HG02571 (cell line): ENCODE measurements around the gene ROMO1.
"Not testable (repeated sequence)": the region's sequence is repeated elsewhere in the genome, so short reads cannot be mapped to it uniquely, and the experiment has no call there.

ENCODE experiments used
- ATAC-seq: cut with Tn5 transposase; IDR thresholded peaks from one replicate; pipeline ENCODE4 v1.9.1; 2021; ENCODE audit warnings: mild to moderate bottlenecking, moderate library complexity; ENCODE audit not compliant: unreplicated experiment

The ROMO1 gene

DNA sequence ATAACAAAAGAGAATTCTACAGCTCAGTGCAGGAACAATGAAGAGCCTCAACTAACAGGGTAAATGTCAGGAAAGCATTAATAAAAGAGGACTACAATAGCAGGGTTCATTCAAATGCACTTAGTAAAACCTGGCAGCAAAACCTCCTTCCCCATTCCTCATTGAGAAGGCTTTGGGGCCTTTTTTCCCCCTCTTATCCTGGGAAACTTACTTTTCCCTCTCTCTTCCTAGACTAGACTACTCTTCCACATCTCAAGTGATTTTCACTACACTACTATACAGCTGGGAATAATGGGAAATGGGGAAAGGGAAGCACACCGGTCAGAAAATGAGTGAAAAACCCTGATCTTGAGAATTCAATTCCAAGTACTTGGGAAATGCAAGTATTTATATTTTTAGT is 10.1 kb downstream of the ROMO1 start:
- no peak for ATAC-seq

DNA sequence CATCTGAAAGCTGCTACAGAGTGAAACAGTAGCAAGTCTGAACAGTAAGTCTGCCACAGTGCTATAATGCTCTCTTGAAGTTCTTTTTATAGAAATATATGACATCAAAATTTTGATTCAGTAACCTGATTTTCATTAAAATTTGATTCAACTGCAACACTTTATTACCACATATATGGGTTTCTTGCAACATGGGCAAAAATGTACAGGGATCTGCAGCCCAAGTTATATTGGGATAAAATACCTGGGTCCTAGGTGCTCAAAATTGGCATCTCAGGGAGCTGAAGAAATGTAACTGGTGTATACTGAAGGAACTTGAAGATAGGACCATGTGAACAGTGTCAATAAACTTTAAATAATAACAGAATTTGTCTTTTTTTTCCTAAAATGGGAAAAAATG is 10.8 kb downstream of the ROMO1 start:
- ATAC-seq: no peak

DNA sequence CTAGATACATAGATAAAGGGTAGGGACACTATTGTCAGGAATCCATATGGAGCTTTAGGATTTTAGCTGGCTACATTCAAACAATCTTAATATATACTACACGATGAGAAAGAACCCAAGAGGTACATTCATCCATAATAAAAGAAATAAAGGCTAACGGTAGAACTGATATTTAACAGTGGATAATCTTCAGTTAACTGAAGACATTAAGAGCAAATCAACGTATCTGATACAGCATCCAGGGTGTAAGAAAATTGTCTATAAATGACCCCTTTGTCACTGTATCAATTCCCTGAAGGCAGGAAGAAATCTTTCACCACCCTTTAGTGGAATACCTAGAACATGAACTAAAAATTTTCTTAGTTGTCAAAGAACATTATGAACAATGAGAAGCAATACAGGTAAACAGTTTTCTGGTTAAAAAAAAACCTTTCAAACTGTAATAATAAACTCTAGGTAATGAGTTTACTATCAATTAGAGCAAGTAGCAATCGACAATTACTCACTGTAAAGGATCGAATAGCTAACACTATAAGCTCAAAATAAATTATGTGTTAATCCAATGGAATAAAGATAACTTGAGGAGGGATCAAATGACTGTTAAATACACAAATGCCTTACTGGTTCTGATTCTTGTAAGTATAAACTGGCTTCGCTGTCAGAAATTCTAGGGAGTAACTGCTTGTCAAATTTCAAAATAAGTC is 11.8 kb downstream of the ROMO1 start:
- no peak for ATAC-seq

DNA sequence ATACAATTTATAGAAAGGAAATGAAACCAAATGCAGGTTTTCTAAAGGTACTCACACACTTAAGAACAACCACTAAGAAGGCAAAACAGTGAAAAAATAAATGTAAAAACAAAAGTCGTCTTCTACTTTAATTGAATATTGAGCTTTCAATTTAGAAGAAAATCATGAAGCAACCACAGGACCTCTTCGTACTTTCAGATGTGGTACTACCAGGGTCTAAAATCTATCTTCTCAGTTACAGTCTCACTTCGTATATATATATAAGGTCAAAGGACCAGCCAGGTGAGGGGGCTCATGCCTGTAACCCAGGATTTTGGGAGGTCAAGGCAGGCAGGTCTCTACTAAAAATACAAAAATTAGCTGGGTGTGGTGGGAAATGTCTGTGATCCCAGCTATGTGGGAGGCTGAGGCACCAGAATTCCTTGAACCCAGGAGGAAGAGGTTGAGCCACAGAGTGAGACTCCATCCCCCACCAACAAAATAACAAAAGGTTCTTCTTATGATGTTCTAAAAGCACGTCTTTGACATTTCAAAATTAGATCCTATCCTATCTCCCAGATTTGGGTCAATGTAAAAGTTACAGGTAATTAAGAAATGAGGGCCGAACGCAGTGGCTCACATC is 12.5 kb downstream of the ROMO1 start:
- no peak for ATAC-seq

DNA sequence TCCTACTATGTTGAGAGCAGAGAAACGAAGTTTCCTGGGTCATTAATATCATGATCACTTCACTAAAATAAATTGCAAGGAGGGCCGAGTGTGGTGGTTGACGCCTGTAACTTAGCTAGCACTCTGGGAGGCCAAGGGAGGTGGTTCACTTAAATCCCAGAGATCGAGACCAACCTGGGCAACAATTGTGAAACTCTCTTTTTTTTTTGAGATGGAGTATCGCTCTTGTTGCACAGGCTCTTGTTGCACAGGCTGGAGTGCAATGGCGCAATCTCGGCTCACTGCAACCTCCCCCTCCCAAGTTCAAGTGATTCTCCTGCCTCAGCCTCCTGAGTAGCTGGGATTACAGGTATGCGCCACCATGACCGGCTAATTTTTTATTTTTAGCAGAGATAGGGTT is 13.9 kb downstream of the ROMO1 start:
- ATAC-seq: not testable (repeated sequence)

DNA sequence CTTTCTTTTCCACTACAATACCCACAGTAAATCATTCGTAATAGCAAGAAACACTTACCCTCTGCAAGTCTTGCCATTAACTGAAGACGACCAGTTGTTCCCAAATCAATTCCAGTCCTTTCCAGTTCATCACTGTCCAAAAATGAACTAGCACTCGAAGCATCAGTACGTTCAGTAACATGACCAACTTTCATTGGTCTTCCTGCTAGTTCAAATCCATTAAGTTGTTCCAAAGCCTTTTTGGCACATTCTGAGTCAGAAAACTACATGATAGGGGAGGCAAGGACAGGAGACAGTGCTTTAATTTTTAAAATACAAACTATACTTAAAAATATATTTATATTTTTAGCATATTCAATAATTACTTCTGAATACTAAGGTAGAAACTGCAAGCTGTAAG is 14.9 kb downstream of the ROMO1 start:
- no peak for ATAC-seq

DNA sequence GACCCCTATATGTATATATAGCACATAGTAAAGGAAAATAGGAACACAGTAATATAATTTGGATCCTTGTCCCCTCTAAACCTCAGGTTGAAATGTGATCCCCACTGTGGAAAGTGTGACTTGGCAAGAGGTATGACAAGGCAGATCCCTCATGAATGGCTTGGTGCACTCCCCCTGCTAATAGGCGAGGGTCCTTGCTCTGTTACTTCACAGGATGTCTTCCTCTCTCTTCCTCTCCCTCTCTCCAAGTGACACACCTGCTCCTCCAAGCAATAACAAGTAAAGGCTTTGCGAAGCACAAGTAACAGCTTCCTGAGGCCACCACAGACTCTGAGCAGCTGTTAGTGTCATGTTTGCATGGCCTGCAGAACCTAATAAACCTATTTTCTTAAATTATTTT is 16.4 kb downstream of the ROMO1 start:
- ATAC-seq: no peak

DNA sequence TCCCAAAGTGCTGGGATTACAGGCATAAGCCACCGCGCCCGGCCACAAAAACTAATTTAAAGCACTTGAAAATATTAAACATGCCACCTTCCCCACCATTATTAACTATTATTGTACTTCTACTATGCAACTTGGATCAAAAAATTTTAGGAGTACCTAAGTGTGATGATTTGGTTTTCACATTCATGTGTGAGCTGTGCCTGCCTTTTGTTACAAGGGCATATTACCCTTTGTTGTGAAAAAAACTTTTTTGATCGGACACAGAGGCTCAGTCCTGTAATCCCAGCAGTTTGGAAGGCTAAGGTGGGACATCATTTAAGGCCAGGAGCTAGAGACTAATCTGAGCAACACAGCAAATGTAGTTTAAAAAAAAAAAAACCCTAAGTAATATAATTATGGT is 17.1 kb downstream of the ROMO1 start:
- ATAC-seq: no peak

DNA sequence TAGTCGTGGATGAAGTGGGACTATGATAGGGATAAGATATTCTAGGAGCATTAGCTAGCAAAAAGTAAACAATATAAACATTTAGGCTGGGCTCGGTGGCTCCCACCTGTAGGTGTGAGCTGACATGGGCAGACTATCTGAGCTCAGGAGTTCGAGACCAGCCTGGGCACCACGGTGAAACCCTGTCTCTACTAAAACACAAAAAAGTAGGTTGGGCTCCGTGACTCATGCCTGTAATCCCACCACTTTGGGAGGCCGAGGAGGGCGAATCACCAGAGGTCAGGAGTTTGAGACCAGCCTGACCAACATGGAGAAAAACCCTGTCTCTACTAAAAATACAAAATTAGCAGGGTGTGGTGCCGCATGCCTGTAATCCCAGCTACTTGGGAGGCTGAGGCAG is 19.1 kb downstream of the ROMO1 start:
- not testable (repeated sequence) for ATAC-seq

DNA sequence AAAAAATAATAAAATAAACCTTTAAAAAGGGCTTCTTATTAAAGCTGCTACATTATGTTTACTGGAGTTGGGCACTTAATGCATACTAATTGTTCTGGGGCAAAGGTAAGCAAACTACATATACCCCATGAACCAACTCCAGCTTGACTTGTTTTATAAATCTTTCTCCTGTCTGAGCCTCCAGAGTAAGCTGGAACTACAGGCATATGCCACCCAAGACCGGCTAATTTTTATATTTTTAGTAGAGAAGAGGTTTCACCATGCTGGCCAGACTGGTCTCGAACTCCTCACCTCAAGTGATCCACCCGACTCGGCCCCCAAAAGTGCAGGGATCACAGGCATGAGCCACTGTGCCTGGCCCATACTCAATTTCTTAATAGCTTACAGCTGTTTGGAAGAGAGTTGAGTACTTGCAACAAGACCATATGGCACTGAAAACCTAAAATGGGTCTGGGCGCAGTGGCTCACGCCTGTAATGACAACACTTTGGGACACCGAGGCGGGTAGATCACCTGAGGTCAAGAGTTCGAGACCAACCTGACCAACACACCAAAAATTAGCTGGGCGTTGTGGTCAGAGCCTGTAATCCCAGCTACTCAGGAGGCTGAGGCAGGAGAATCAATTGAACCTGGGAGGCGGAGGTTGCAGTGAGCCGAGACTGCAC is 19.9 kb downstream of the ROMO1 start:
- ATAC-seq: no peak

DNA sequence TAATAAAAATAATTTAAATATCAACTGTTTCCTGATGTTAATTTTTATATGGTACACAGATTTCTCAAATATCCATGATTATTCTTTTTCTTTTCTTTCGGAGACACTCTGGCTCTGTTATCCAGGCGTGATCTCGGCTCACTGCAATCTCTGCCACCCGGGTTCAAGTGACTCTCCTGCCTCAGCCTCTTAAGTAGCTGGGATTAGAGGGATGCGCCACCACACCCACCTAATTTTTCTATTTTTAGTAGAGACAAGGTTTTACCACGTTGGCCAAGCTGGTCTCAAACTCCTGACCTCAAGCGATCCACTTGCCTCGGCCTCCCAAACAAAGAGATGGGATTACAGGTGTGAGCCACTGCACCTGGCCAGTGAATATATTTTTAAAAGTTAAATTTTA is 20.5 kb downstream of the ROMO1 start:
- ATAC-seq: no peak

DNA sequence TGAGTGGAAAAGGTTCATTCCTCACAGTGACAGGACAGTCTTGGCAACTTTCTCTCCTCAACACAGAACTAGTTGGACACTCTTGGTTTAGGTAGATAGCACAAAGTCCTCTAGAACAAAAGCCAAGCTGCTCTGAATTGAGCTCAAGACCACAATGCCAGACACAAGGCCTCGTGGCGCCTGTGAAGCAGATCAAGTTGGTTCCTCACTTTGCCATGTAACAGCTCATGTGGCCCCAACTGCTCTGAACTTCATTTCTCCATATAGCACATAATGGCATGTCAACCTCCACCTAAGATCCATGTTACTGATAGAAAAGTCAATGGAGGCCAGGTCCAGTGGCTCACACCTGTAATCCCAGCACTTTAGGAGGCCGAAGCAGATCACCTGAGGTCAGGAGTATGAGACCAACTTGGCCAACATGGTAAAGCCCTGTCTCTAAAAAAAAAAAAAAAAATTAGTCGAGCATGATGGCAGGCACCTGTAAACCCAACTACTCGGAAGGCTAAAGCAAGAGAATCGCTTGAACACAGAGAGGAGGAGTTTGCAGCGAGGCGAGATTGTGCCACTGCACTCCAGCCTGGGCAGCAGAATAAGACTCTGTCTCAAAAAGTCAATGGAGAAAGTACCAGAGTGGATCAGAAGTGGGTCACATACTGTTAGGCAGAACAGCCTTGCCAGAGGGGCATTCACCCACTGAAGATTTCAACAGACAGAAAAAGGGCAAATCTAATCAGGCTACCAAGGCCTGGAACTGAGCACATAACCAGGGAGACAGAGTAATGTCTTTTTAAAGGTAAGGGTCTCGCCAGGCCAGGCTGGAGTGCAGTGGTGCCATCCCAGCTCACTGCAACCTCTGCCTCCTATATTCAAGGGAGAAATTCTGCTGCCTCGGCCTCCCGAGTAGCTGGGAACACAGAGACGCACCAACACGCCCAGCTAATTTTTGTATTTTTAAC is 21.2 kb downstream of the ROMO1 start:
- no peak for ATAC-seq

DNA sequence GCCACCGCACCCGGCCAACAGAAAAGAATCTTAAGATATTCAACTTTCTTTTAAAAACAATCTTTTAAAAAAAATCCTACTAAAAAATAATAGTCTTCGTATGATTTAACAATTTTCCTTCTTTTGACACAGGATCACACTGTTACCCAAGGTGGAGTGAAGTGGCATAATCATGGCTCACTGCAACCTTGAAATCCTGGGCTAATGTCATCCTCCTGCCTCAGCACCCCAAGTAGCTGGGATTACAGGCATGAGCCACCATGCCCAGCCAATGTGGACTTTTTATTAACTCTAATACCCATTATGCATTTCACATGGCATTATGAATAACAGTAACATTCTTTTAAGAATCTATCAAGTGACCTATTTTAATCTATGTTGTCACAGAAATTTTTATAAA is 22.0 kb downstream of the ROMO1 start:
- no peak for ATAC-seq

DNA sequence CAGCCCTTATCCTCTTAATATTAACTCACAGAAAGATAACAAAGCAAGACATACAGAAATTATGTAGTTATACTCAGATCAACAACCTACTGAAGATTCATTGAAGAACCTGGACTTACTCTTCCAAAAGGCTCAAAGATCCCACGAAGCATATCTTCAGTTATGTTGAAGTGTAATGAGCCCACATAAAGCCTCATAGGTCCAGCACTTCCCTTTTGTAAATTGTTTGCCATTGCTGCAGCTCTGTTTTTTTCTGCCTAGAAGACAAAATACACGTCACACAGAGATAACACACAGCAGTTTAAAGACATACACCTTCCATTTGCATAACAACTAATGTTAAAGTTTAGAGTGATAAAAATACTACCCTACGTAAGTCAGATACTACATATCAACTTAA is 22.4 kb downstream of the ROMO1 start:
- ATAC-seq: no peak

DNA sequence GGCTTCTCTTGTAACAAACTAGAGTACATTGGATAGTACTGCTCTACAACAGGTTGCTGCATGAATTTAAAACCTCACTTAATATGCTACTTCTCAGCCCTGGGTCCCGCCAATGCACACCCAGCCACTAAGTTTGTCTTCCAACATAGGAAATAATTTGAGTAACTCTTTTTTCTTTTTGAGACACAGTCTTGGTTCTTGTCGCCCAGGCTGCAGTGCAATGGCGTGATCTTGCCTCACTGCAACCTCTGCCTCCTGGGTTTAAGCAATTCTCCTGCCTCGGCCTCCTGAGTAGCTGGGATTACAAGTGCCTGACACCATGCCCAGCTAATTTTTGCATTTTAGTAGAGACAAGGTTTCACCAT is 24.1 kb downstream of the ROMO1 start:
- not testable (repeated sequence) for ATAC-seq

DNA sequence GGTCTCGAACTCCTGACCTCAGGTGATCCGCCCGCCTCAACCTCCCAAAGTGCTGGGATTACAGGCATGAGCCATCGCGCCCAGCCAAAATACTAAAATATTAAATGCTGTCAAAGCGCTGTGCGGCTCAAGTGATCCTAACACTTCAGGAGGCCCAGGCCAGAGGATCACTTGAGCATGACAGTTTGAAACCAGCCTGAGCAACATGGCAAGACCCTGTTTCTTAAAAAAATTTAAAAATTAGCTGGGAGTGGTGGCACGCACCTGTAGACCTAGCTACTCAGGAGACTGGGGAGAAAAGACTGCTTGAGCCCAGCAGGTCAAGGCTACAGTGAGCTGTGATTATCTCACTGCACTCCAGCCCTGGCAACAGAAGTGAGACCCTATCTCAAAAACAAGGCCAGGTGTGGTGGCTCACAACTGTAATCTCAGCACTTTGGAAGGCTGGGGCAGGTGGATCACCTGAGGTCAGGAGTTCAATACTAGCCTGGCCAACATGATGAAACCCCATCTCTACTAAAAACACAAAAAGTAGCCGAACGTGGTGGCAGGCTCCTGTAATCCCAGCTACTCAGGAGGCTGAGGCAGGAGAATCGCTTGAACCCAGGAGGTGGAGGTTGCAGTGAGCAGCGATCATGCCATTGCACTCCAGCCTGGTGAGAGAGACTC is 24.6 kb downstream of the ROMO1 start:
- not testable (repeated sequence) for ATAC-seq

DNA sequence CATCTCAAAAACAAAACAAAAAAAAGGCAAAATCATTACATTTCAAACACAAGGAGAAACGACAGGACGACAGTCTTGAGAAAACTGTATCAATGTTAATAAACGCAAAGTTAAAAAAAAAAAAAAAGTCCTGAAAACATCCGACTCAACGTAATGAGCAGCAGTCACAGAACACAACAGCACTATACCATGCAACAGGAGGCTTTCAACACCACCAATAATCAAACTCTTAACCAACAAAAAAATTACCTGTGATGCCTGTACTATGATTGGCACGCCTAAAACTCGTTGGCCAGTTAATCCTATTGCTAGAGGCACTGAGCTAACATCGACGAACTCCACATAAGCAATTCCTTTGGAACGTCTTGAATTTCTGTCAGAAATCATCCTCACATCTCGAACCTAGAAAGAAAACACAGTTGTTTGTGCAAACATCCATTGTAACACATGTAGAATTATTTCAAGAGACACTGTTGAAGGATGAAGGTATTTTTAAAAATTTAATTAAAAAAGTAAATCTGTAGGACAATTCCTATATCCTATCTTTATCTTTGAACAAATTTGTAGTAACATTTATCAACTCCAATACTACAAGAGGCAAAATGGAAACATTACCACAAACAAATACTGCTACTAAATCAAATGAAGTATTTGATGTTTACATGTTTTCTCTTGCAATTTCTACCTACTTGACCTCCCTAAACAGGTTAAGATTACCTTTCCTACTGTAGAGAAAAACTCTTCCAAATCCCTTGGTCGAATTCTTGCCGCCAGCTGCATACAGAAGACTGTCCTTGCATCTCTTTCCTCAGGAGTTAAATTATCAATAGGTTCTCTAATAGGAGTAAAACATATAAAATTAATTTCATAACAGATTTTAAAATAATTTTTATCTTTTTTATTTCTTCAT is 25.4 kb downstream of the ROMO1 start:
- no peak for ATAC-seq

DNA sequence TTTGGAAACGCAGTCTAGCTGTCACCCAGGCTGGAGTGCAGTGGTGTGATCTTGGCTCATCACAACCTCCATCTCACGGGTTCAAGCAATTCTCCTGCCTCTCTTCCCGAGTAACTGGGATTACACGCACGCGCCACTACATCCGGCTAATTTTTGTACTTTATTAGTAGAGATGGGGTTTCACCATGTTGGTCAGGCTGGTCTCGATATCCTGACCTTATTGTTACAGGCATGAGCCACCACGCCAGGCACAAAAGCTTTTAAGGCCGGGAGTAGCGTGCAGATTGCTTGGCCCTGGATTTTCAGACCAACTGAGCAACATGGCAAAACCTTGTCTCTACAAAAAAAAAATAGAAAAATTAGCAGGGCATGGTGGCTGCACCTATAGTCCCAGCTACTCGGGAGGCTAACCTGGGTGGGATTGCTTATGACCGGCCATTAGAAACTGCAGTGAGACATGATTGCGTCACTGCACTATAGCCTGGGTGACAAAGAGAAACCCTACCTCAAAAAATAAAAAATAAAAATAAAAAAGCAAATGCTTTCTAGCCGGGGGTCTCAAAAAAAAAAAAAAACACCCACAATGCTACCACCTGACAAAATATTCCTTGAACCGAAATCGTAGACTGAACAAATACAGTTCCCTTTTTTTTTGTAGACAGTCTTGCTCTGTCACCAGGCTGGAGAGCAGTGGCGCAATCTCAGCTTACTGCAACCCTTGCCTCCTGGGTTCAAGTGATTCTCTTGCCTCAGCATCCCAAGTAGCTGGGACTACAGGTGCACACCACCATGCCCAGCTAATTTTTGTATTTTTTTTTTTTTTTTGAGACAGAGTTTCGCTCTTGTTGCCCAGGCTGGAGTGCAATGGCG is 27.9 kb downstream of the ROMO1 start:
- no peak for ATAC-seq
